ENCODE data around the gene ABCG1.

- TF ChIP-seq, protein P1, sequence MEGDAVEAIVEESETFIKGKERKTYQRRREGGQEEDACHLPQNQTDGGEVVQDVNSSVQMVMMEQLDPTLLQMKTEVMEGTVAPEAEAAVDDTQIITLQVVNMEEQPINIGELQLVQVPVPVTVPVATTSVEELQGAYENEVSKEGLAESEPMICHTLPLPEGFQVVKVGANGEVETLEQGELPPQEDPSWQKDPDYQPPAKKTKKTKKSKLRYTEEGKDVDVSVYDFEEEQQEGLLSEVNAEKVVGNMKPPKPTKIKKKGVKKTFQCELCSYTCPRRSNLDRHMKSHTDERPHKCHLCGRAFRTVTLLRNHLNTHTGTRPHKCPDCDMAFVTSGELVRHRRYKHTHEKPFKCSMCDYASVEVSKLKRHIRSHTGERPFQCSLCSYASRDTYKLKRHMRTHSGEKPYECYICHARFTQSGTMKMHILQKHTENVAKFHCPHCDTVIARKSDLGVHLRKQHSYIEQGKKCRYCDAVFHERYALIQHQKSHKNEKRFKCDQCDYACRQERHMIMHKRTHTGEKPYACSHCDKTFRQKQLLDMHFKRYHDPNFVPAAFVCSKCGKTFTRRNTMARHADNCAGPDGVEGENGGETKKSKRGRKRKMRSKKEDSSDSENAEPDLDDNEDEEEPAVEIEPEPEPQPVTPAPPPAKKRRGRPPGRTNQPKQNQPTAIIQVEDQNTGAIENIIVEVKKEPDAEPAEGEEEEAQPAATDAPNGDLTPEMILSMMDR (IDR thresholded peaks at IDR 0.05), result no peak
- TF ChIP-seq POLR2AphosphoS5 (IDR thresholded peaks at IDR 0.05) (no peak), POLR2A (IDR thresholded peaks at IDR 0.05) (no peak)
Observed at GRCh38 chr21:42307106-42307505, 88.2 kb downstream of the ABCG1 start.
